Ishikawa (cell line): ENCODE results near the gene MUC4.

Source experiments
- CEBPB ChIP-seq: IDR thresholded peaks from 2 replicates; pipeline ENCODE4 v1.6.1; 2012
- EP300 ChIP-seq: IDR thresholded peaks from 2 replicates; pipeline ENCODE4 v1.6.1; 2012; ENCODE audit warnings: borderline replicate concordance
- NFIC ChIP-seq: IDR thresholded peaks from 2 replicates; pipeline ENCODE4 v1.6.1; 2012
- REST ChIP-seq: IDR thresholded peaks from 2 replicates; pipeline ENCODE4 v1.6.1; 2012; ENCODE audit warnings: low read depth, mild to moderate bottlenecking
- TAF1 ChIP-seq: IDR thresholded peaks from 2 replicates; pipeline ENCODE4 v1.6.1; 2012; ENCODE audit warnings: low read depth, mild to moderate bottlenecking
- TEAD4 ChIP-seq: IDR thresholded peaks from 2 replicates; pipeline ENCODE4 v1.6.1; 2012
- USF1 ChIP-seq: IDR thresholded peaks from 2 replicates; pipeline ENCODE4 v1.6.1; 2012
- YY1 ChIP-seq: IDR thresholded peaks from 2 replicates; pipeline ENCODE4 v1.6.1; 2012; ENCODE audit warnings: low read depth
- ZBTB7A ChIP-seq: IDR thresholded peaks from 2 replicates; pipeline ENCODE4 v1.6.1; 2012; ENCODE audit warnings: low read depth

GRCh38 chr3:195746346-195746745, 65.4 kb downstream of the MUC4 start:
- TF ChIP-seq YY1 (no peak), USF1 (no peak), CEBPB (no peak), TAF1 (no peak), ZBTB7A (no peak), TEAD4 (no peak), EP300 (no peak), NFIC (no peak), REST (no peak)
